Neural cell (in vitro differentiated cells): Measurements from ENCODE around the gene TMEM131L. TPM values are rescaled to one million over a fixed set of nuclear protein-coding genes. Genes with fewer than 3 reads are reported as not detected.

ENCODE experiments used
- H2AFZ ChIP-seq: fragments of 200-600, 300-800 bp; sonication (generic), shearing (Covaris generic); 2 replicates; pipeline ENCODE4 v1.6.0; 2014; ENCODE audit warnings: low read depth, mild to moderate bottlenecking, antibody characterized with exemption, low read length, moderate library complexity
- H3F3A ChIP-seq: fragments of 200-600 bp; shearing (Covaris generic); 2 replicates; pipeline ENCODE4 v1.6.1; 2016; ENCODE audit warnings: mild to moderate bottlenecking, moderate library complexity, mixed read lengths, antibody characterized with exemption, low read length; ENCODE audit not compliant: insufficient read depth, poor library complexity, severe bottlenecking
- H3K27ac ChIP-seq: fragments of 200-600, 300-800 bp; sonication (generic), shearing (Covaris generic); 2 replicates; pipeline ENCODE4 v1.5.1; 2014; ENCODE audit warnings: mild to moderate bottlenecking, low read length, moderate library complexity
- H3K27me3 ChIP-seq: fragments of 300-800, 200-600 bp; sonication (generic), shearing (Covaris generic); 2 replicates; pipeline ENCODE4 v1.6.0; 2014; ENCODE audit warnings: mild to moderate bottlenecking, low read depth, low read length, moderate library complexity; ENCODE audit not compliant: insufficient read depth
- H3K36me3 ChIP-seq: fragments of 300-800, 200-600 bp; sonication (generic), shearing (Covaris generic); 2 replicates; pipeline ENCODE4 v1.5.1; 2014; ENCODE audit warnings: mild to moderate bottlenecking, antibody characterized with exemption, low read length, moderate library complexity; ENCODE audit not compliant: insufficient read depth
- H3K4me2 ChIP-seq: fragments of 300-800, 200-600 bp; sonication (generic), shearing (Covaris generic); 2 replicates; pipeline ENCODE4 v1.6.0; 2014; ENCODE audit warnings: mild to moderate bottlenecking, low read length
- H3K4me3 ChIP-seq: fragments of 300-800, 200-600 bp; sonication (generic), shearing (Covaris generic); 2 replicates; pipeline ENCODE4 v1.5.1; 2014; ENCODE audit warnings: mild to moderate bottlenecking, low read length, moderate library complexity
- H3K79me2 ChIP-seq: fragments of 200-600 bp; shearing (Covaris generic); replicated peaks from 2 replicates; pipeline ENCODE4 v1.6.0; 2014; ENCODE audit warnings: mild to moderate bottlenecking, low read length, moderate library complexity; ENCODE audit not compliant: insufficient read depth
- H3K9ac ChIP-seq: fragments of 300-800, 200-600 bp; sonication (generic), shearing (Covaris generic); 2 replicates; pipeline ENCODE4 v1.6.1; 2016; ENCODE audit warnings: mild to moderate bottlenecking, low read length, mixed read lengths
- H3K9me2 ChIP-seq: fragments of 200-600 bp; shearing (Covaris generic); 2 replicates; pipeline ENCODE4 v1.6.1; 2016; ENCODE audit warnings: mild to moderate bottlenecking, low read length, mixed read lengths; ENCODE audit not compliant: insufficient read depth
- H3K9me3 ChIP-seq: fragments of 200-600, 300-800 bp; sonication (generic), shearing (Covaris generic); 2 replicates; pipeline ENCODE4 v1.6.1; 2016; ENCODE audit warnings: mild to moderate bottlenecking, mixed run types, low read length, moderate library complexity, mixed read lengths
- H4K20me1 ChIP-seq: fragments of 200-600 bp; shearing (Covaris generic); 2 replicates; pipeline ENCODE4 v1.6.1; 2016; ENCODE audit warnings: mild to moderate bottlenecking, mixed run types; ENCODE audit not compliant: insufficient read depth
- CTCF ChIP-seq: fragments of 450-650 bp; IDR thresholded peaks from 2 replicates; pipeline ENCODE4 v1.5.1; 2014; ENCODE audit warnings: antibody characterized with exemption, mild to moderate bottlenecking, moderate library complexity; ENCODE audit not compliant: poor library complexity, severe bottlenecking
- EP300 ChIP-seq: fragments of 450-650 bp; conservative IDR thresholded peaks from 2 replicates; pipeline ENCODE4 v1.6.1; 2014; ENCODE audit warnings: antibody characterized with exemption, mild to moderate bottlenecking, moderate library complexity; ENCODE audit not compliant: poor library complexity, severe bottlenecking
- EZH2 ChIP-seq: fragments of 200-600, 300-800 bp; shearing (Covaris generic), sonication (generic); IDR thresholded peaks from 2 replicates; pipeline ENCODE4 v1.6.1; 2014; ENCODE audit warnings: antibody characterized with exemption, low read length, borderline replicate concordance, mild to moderate bottlenecking; ENCODE audit not compliant: insufficient read depth, poor library complexity, severe bottlenecking
- MXI1 ChIP-seq: fragments of 450-650 bp; conservative IDR thresholded peaks from 2 replicates; pipeline ENCODE4 v1.6.1; 2014; ENCODE audit warnings: antibody characterized with exemption, mild to moderate bottlenecking; ENCODE audit not compliant: poor library complexity, severe bottlenecking
- POLR2AphosphoS5 ChIP-seq: IDR thresholded peaks from 2 replicates; pipeline ENCODE4 v1.6.1; 2012
- RAD21 ChIP-seq: fragments of 450-650 bp; conservative IDR thresholded peaks from 2 replicates; pipeline ENCODE4 v1.6.1; 2014; ENCODE audit warnings: antibody characterized with exemption, mild to moderate bottlenecking, moderate library complexity
- REST ChIP-seq: IDR thresholded peaks from 2 replicates; pipeline ENCODE4 v1.6.1; 2012; ENCODE audit warnings: borderline replicate concordance
- SMC3 ChIP-seq: fragments of 450-650 bp; conservative IDR thresholded peaks from 2 replicates; pipeline ENCODE4 v1.6.1; 2014; ENCODE audit warnings: antibody characterized with exemption, mild to moderate bottlenecking, moderate library complexity; ENCODE audit not compliant: poor library complexity
- TAF1 ChIP-seq: IDR thresholded peaks from 2 replicates; pipeline ENCODE4 v1.6.1; 2012; ENCODE audit warnings: low read depth
- polyA plus RNA-seq: library from polyadenylated mRNA; depleted of rRNA; stranded (reverse); fragments of >200 nt; gene quantifications from 2 replicates; pipeline ENCODE4 v1.2.3, GENCODE V29; 2014

The TMEM131L gene
- polyA plus RNA-seq, 1 donor from 2014 or later: 11.1 TPM

- no peaks in the 10 kb centered on the region for H3K27me3 ChIP-seq
- H2AFZ ChIP-seq: no peak overlapping the region
- H3F3A ChIP-seq: no peaks in the 10 kb centered on the region
- H3K36me3 ChIP-seq: no peaks in the 10 kb centered on the region
- H3K4me2 ChIP-seq: no peak overlapping the region
- H3K27ac ChIP-seq: no peak overlapping the region
- no peak for TF ChIP-seq RAD21
- H3K9me2 ChIP-seq: no peaks in the 10 kb centered on the region
- no peaks in the 10 kb centered on the region for H3K9me3 ChIP-seq
- no peaks in the 10 kb centered on the region for H4K20me1 ChIP-seq
- H3K9ac ChIP-seq: no peak overlapping the region
- H3K4me3 ChIP-seq: no peak overlapping the region
- H3K79me2 ChIP-seq: no peaks in the 10 kb centered on the region
Measured at GRCh38 chr4:153433754-153434105, 32.4 kb upstream of the TMEM131L start.

- Histone ChIP-seq H3K36me3 (no peaks in the 10 kb centered on the region), H3K9me2 (no peaks in the 10 kb centered on the region), H4K20me1 (no peaks in the 10 kb centered on the region), H2AFZ (no peak overlapping the region), H3K79me2 (no peaks in the 10 kb centered on the region), H3K4me3 (no peak overlapping the region), H3K9ac (no peak overlapping the region), H3F3A (no peaks in the 10 kb centered on the region), H3K9me3 (no peaks in the 10 kb centered on the region), H3K27me3 (no peaks in the 10 kb centered on the region), H3K27ac (no peak overlapping the region), H3K4me2 (no peak overlapping the region)
- TF ChIP-seq MXI1 (no peak), CTCF (no peak)
Measured at GRCh38 chr4:153434190-153434589, 32.0 kb upstream of the TMEM131L start.

GRCh38 chr4:153438916-153439756 lies 27.0 kb upstream of the TMEM131L start:
- no peaks in the 10 kb centered on the region for H3K9me3 ChIP-seq
- no peaks in the 10 kb centered on the region for H3K36me3 ChIP-seq
- no peak overlapping the region for H2AFZ ChIP-seq
- no peak overlapping the region for H3K9ac ChIP-seq
- H3F3A ChIP-seq: no peaks in the 10 kb centered on the region
- no peak overlapping the region for H3K4me2 ChIP-seq
- no peaks in the 10 kb centered on the region for H4K20me1 ChIP-seq
- H3K4me3 ChIP-seq: no peak overlapping the region
- TF ChIP-seq EP300: no peak
- no peak for TF ChIP-seq RAD21
- TF ChIP-seq EZH2: no peak
- no peak for TF ChIP-seq REST
- TF ChIP-seq TAF1: no peak
- TF ChIP-seq CTCF: no peak
- TF ChIP-seq MXI1: no peak
- TF ChIP-seq POLR2AphosphoS5: no peak
- no peak for TF ChIP-seq SMC3
- no peaks in the 10 kb centered on the region for H3K27me3 ChIP-seq
- H3K79me2 ChIP-seq: no peaks in the 10 kb centered on the region
- no peak overlapping the region for H3K27ac ChIP-seq
- no peaks in the 10 kb centered on the region for H3K9me2 ChIP-seq
